GM18520 (cell line): ENCODE measurements around the gene BTN2A1.
"Not testable (repeated sequence)": the region's sequence is repeated elsewhere in the genome, so short reads cannot be mapped to it uniquely, and the experiment has no call there.

Source experiments
- ATAC-seq: cut with Tn5 transposase; IDR thresholded peaks from one replicate; pipeline ENCODE4 v1.9.1; 2021; ENCODE audit not compliant: unreplicated experiment

Gene BTN2A1

GRCh38 chr6:26431258-26432172 is 26.2 kb upstream of the BTN2A1 start:
- ATAC-seq = no peak

- ATAC-seq = no peak
These were observed 25.0 kb upstream of the BTN2A1 start for GRCh38 chr6:26432627-26433201.

- ATAC-seq = not testable (repeated sequence)
These were observed 24.1 kb upstream of the BTN2A1 start for GRCh38 chr6:26433680-26434079.

- ATAC-seq = no peak
These were observed 21.7 kb upstream of the BTN2A1 start for GRCh38 chr6:26436018-26436417.

GRCh38 chr6:26437550-26437949 is 20.2 kb upstream of the BTN2A1 start:
- ATAC-seq = no peak

GRCh38 chr6:26438000-26438399 is 19.8 kb upstream of the BTN2A1 start:
- ATAC-seq = no peak

GRCh38 chr6:26439151-26440125 is 18.3 kb upstream of the BTN2A1 start:
- ATAC-seq = no peak

- ATAC-seq = no peak
These were observed 16.8 kb upstream of the BTN2A1 start for GRCh38 chr6:26440977-26441358.

GRCh38 chr6:26441977-26442376 is 15.8 kb upstream of the BTN2A1 start:
- no peak for ATAC-seq

GRCh38 chr6:26445934-26446667 is 11.7 kb upstream of the BTN2A1 start:
- peak; percentile 87 for ATAC-seq

- no peak for ATAC-seq
These were observed 10.5 kb upstream of the BTN2A1 start for GRCh38 chr6:26447257-26447656.

GRCh38 chr6:26450240-26450639 is 7.5 kb upstream of the BTN2A1 start:
- no peak for ATAC-seq

GRCh38 chr6:26452631-26453235 is 5.0 kb upstream of the BTN2A1 start:
- ATAC-seq = no peak

- ATAC-seq = no peak
These were observed 3.1 kb upstream of the BTN2A1 start for GRCh38 chr6:26454631-26455030.

- ATAC-seq = no peak
These were observed 2.3 kb upstream of the BTN2A1 start for GRCh38 chr6:26455357-26455970.

GRCh38 chr6:26457264-26457805 is 420 bp upstream of the BTN2A1 start:
- no peak for ATAC-seq

GRCh38 chr6:26459023-26459810 is 1.5 kb downstream of the BTN2A1 start:
- ATAC-seq = no peak

- ATAC-seq = not testable (repeated sequence)
These were observed 3.6 kb downstream of the BTN2A1 start for GRCh38 chr6:26461353-26461752.

GRCh38 chr6:26464014-26464413 is 6.3 kb downstream of the BTN2A1 start:
- no peak for ATAC-seq
